Caco-2 (cell line): ENCODE results near the gene AGAP1. TPM values are rescaled to one million over a fixed set of nuclear protein-coding genes. Genes with fewer than 3 reads are reported as not detected.

ENCODE experiments used
- BruUV-seq: library from RNA; stranded (reverse); fragments of 400-500 nt; replicated peaks from 2 replicates; lab custom pipeline; 2021; lab: Mats Ljungman, UMichigan
- CTCF ChIA-PET: fragments of 300-600 bp; sonication (Branson Sonifier 250); formaldehyde crosslinking; loops from one replicate; lab custom pipeline; 2022; ENCODE audit warnings: antibody characterized with exemption; lab: Charles Lee
- POLR2A ChIA-PET: fragments of 300-600 bp; sonication (Branson Sonifier 250); formaldehyde crosslinking; loops from one replicate; lab custom pipeline; 2022; ENCODE audit warnings: antibody characterized with exemption; lab: Charles Lee
- DNase-seq, 2 experiments: peaks; one replicate each; pipeline versions ENCODE4 v3.0.0 to v3.0.0-alpha.2; 2020 to 2022
- H3K27me3 ChIP-seq: replicated peaks from 2 replicates; pipeline ENCODE4 v1.6.0; 2011; ENCODE audit warnings: low read length; ENCODE audit not compliant: control insufficient read depth, insufficient read depth
- H3K36me3 ChIP-seq: 2 replicates; pipeline ENCODE4 v1.5.1; 2011; ENCODE audit warnings: low read length; ENCODE audit not compliant: control insufficient read depth, insufficient read depth
- H3K4me1 ChIP-seq: fragments of 250-450 bp; sonication (Bioruptor Pico); 2 replicates; pipeline ENCODE4 v1.5.1; 2020; ENCODE audit warnings: mild to moderate bottlenecking
- H3K4me3 ChIP-seq: 2 replicates; pipeline ENCODE4 v1.5.1; 2011; ENCODE audit warnings: low read depth, mild to moderate bottlenecking, control low read depth, low read length
- H3K9me3 ChIP-seq: fragments of 250-450 bp; sonication (Bioruptor Pico); 2 replicates; pipeline ENCODE4 v1.5.1; 2020; ENCODE audit warnings: mild to moderate bottlenecking, moderate library complexity
- H3K27ac Mint-ChIP-seq: one replicate; pipeline ENCODE4 v1.8.0; 2022; ENCODE audit warnings: mixed read lengths; ENCODE audit not compliant: unreplicated experiment
- H3K27me3 Mint-ChIP-seq: one replicate; pipeline ENCODE4 v1.8.0; 2022; ENCODE audit warnings: mixed read lengths; ENCODE audit not compliant: insufficient read depth, unreplicated experiment
- H3K36me3 Mint-ChIP-seq: one replicate; pipeline ENCODE4 v1.8.0; 2022; ENCODE audit warnings: mild to moderate bottlenecking, mixed read lengths; ENCODE audit not compliant: insufficient read depth, unreplicated experiment
- H3K4me1 Mint-ChIP-seq: one replicate; pipeline ENCODE4 v1.8.0; 2022; ENCODE audit warnings: low read depth, mixed read lengths; ENCODE audit not compliant: unreplicated experiment
- H3K4me3 Mint-ChIP-seq: one replicate; pipeline ENCODE4 v1.8.0; 2022; ENCODE audit warnings: mild to moderate bottlenecking, moderate library complexity, mixed read lengths; ENCODE audit not compliant: unreplicated experiment
- H3K9me3 Mint-ChIP-seq: one replicate; pipeline ENCODE4 v1.8.0; 2022; ENCODE audit warnings: mixed read lengths; ENCODE audit not compliant: unreplicated experiment
- intact Hi-C: fragments of 100-400 bp; cut with micrococcal nuclease; formaldehyde crosslinking; loops from one replicate; pipeline ENCODE4 v1.10.0; 2022; ENCODE audit not compliant: unreplicated experiment
- total RNA-seq: library from RNA; stranded (reverse); gene quantifications from 2 replicates; pipeline ENCODE4 v1.2.3, GENCODE V29; 2022
- TF ChIP-seq, protein P1 (sequence below), 2 experiments: fragments of 200-600 bp in 1 of 2; IDR thresholded peaks; 1 replicate in 1 of 2; 2 replicates in 1 of 2; pipeline versions ENCODE4 v1.5.1 to v1.8.0; 2011 to 2022; ENCODE audit warnings: antibody characterized with exemption in 1 of 2, control low read depth in 1 of 2, inconsistent platforms in 1 of 2, low read depth in 1 of 2, low read length in 1 of 2, mild to moderate bottlenecking in 1 of 2, moderate library complexity in 1 of 2; ENCODE audit not compliant: insufficient read depth in 1 of 2, severe bottlenecking in 1 of 2, unreplicated experiment in 1 of 2

Gene AGAP1
- total RNA-seq, 1 experiment from 2014 or later = 41.7 TPM

DNA sequence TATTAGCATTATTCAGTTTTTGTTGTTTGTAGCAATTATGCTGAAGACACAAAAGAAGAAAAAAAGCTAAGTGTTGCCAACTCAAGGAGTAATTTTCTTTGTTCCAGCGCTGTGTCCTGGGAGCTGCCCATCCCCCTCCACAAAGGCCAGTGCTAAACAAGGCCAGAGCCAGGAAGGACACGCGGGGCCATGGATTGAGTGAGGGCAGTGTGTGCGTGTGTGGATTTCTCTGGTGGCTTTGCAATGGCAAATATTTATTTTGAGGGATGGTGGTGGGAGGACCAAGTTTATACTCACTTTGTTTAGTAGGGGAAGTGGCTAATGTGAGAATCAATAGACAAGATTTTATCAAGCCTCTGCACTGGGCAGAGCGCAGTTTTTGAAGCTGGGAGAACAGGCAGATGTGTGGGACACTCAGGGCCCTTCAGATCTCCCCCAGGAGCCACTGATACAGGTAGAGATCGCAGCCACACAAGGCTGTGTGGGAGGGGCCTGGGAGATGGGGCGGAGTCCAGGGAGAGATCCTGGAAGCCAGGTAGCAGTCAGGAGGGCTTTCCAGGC is 11.4 kb downstream of the AGAP1 start:
- intact Hi-C loops = loop anchor here (1.0 kb wide), 1 partner anchor 9 kb away; no protein-coding TSS in a partner anchor
- Histone ChIP-seq H3K9me3 (no peaks in the 10 kb centered on the region), H3K4me3 (no peak overlapping the region), H3K4me1 (peaks cover 12% of the 10 kb centered on the region; the same call in 1 of the 2 replicates), H3K36me3 (no peaks in the 10 kb centered on the region), H3K27me3 (no peaks in the 10 kb centered on the region)
- Mint-ChIP-seq H3K4me3 (no peak overlapping the region), H3K27ac (no peak overlapping the region), H3K9me3 (no peaks in the 10 kb centered on the region), H3K36me3 (peaks cover 6% of the 10 kb centered on the region), H3K4me1 (peaks cover 15% of the 10 kb centered on the region), H3K27me3 (no peaks in the 10 kb centered on the region)
- peak in 1 of 2 experiments; percentile 18 for DNase-seq
- CTCF ChIA-PET = no interaction called here
- TF ChIP-seq, protein P1, sequence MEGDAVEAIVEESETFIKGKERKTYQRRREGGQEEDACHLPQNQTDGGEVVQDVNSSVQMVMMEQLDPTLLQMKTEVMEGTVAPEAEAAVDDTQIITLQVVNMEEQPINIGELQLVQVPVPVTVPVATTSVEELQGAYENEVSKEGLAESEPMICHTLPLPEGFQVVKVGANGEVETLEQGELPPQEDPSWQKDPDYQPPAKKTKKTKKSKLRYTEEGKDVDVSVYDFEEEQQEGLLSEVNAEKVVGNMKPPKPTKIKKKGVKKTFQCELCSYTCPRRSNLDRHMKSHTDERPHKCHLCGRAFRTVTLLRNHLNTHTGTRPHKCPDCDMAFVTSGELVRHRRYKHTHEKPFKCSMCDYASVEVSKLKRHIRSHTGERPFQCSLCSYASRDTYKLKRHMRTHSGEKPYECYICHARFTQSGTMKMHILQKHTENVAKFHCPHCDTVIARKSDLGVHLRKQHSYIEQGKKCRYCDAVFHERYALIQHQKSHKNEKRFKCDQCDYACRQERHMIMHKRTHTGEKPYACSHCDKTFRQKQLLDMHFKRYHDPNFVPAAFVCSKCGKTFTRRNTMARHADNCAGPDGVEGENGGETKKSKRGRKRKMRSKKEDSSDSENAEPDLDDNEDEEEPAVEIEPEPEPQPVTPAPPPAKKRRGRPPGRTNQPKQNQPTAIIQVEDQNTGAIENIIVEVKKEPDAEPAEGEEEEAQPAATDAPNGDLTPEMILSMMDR (IDR thresholded peaks at IDR 0.05; ENCODE audit: insufficient read depth in 1 of 2, low read depth in 1 of 2, low read length in 1 of 2, severe bottlenecking in 1 of 2, unreplicated experiment in 1 of 2) = no peak
- POLR2A ChIA-PET = no interaction called here
- BruUV-seq = no TSS peak

DNA sequence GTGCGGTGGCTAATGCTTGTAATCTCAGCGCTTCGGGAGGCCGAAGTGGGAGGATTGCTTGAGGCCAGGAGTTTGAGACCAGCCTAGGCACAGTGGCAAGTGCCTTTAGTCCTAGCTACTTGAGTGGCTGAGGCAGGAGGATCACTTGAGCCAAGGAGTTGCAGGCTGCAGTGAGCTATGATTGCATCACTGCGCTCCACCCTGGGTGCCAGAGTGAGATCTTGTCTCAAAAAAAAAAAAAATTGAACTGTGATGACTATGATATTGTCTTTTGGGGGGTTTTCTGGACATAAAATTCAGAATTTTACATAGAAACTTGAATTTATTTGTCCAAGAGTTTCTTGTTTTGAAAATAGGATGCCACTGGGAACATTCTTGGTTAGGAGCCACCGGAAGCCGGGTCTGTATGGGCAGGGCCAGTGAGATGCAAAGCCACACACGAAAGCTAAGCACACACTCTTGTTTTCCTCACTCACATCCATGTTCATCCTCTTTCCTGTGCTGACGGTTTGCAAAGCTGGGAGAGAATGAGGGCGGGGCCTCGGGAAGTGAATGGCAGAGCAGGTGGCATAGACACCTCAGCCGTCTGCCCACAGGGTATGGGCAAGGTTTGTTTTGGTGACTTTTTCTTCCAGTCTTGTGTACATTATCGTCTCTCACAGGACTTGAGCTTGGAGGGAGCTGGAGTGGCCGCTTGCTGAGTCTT is 12.6 kb downstream of the AGAP1 start:
- CTCF ChIA-PET = no interaction called here
- Histone ChIP-seq H3K4me1 (0 out of 2 replicates have a peak, but pooled peaks cover 5% of the 10 kb centered on the region), H3K9me3 (no peaks in the 10 kb centered on the region), H3K4me3 (no peak overlapping the region), H3K36me3 (no peaks in the 10 kb centered on the region), H3K27me3 (no peaks in the 10 kb centered on the region)
- H3K27me3 Mint-ChIP-seq = no peaks in the 10 kb centered on the region
- no TSS peak for BruUV-seq
- TF ChIP-seq, protein P1 (IDR thresholded peaks at IDR 0.05; ENCODE audit: insufficient read depth in 1 of 2, low read depth in 1 of 2, low read length in 1 of 2, severe bottlenecking in 1 of 2, unreplicated experiment in 1 of 2) = no peak
- peaks cover 6% of the 10 kb centered on the region for H3K36me3 Mint-ChIP-seq
- H3K27ac Mint-ChIP-seq = no peak overlapping the region
- POLR2A ChIA-PET = no interaction called here
- no peaks in the 10 kb centered on the region for H3K9me3 Mint-ChIP-seq
- no peak for DNase-seq
- no peak overlapping the region for H3K4me3 Mint-ChIP-seq
- intact Hi-C loops = no loop called here
- peaks cover 12% of the 10 kb centered on the region for H3K4me1 Mint-ChIP-seq

DNA sequence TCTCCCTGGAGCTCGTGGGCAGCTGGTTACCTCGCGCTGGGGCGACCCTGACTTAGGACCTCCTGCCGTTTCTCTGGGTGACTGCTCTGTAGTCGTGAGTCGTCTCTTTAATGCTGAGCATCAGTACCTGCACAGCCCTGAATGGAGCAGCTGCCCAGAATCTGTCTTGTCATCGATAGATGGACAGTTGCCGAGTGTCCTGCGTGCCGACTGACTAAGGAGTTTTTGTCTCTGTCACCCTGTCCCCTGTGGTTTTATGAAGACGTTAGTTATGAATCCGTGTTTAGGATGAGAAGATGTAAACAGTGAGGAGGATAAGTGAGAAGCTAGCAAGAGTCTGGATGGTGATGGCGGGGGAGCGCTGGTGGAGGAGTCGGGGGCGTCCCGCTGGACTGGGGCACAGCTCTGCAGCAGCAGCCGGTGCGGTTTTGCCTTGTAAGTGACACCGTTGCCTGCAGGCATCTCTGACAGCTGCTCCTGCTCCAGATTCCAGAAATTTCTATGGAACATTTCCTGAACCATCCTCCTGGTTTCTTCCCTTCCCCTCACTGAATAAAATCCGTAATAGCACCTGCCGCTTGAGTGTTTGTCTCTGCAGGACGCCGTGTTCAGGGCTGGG is 13.3 kb downstream of the AGAP1 start:
- intact Hi-C loops = no loop called here

More for the DNA sequence above, 13.3 kb downstream of the AGAP1 start:
- DNase-seq = no peak
- peaks cover 12% of the 10 kb centered on the region for H3K4me1 Mint-ChIP-seq
- Histone ChIP-seq H3K4me1 (0 out of 2 replicates have a peak, but pooled peaks cover 5% of the 10 kb centered on the region), H3K36me3 (no peaks in the 10 kb centered on the region), H3K9me3 (no peaks in the 10 kb centered on the region), H3K4me3 (no peak overlapping the region), H3K27me3 (no peaks in the 10 kb centered on the region)
- H3K36me3 Mint-ChIP-seq = peaks cover 6% of the 10 kb centered on the region
- no TSS peak for BruUV-seq
- TF ChIP-seq, protein P1 (IDR thresholded peaks at IDR 0.05; ENCODE audit: insufficient read depth in 1 of 2, low read depth in 1 of 2, low read length in 1 of 2, severe bottlenecking in 1 of 2, unreplicated experiment in 1 of 2) = no peak
- H3K27me3 Mint-ChIP-seq = no peaks in the 10 kb centered on the region
- ChIA-PET CTCF (no interaction called here), POLR2A (no interaction called here)
- no peak overlapping the region for H3K27ac Mint-ChIP-seq
- H3K9me3 Mint-ChIP-seq = no peaks in the 10 kb centered on the region
- no peak overlapping the region for H3K4me3 Mint-ChIP-seq
